Naive B cell (primary cell): ENCODE results near the gene ERFE. TPM values are rescaled to one million over a fixed set of nuclear protein-coding genes. Genes with fewer than 3 reads are reported as not detected.

Source experiments
- ATAC-seq, 2 donors: fragments of 150-1000 bp; cut with Tn5 transposase; 2 replicates each; pipeline ENCODE4 v1.10.0; 2021; ENCODE audit warnings: low read depth in 2 of 2, mild to moderate bottlenecking in 2 of 2, moderate library complexity in 2 of 2
- DNase-seq: peaks from one replicate; pipeline ENCODE4 v3.0.0; 2022
- H3K27ac Mint-ChIP-seq, 6 donors: one replicate each; pipeline ENCODE4 v1.8.0; 2020 to 2022; ENCODE audit warnings: mild to moderate bottlenecking in 6 of 6, mixed read lengths in 6 of 6, moderate library complexity in 5 of 6, inconsistent platforms in 2 of 6
- H3K27me3 Mint-ChIP-seq, 3 donors: one replicate each; pipeline ENCODE4 v1.8.0; 2021 to 2022; ENCODE audit warnings: mixed read lengths in 3 of 3, mild to moderate bottlenecking in 1 of 3
- H3K36me3 Mint-ChIP-seq, 2 donors: one replicate each; pipeline ENCODE4 v1.8.0; 2020 to 2022; ENCODE audit warnings: mixed read lengths in 2 of 2, inconsistent platforms in 1 of 2, mild to moderate bottlenecking in 1 of 2
- H3K4me1 Mint-ChIP-seq, 3 donors: one replicate each; pipeline ENCODE4 v1.8.0; 2020 to 2022; ENCODE audit warnings: mixed read lengths in 3 of 3, inconsistent platforms in 1 of 3, mild to moderate bottlenecking in 1 of 3, moderate library complexity in 1 of 3
- H3K4me3 Mint-ChIP-seq, 8 donors: one replicate each; pipeline ENCODE4 v1.8.0; 2020 to 2022; ENCODE audit warnings: mild to moderate bottlenecking in 8 of 8, mixed read lengths in 8 of 8, moderate library complexity in 8 of 8, inconsistent platforms in 2 of 8
- H3K9me3 Mint-ChIP-seq, 7 donors: one replicate each; pipeline ENCODE4 v1.8.0; 2020 to 2022; ENCODE audit warnings: mixed read lengths in 7 of 7, mild to moderate bottlenecking in 5 of 7, inconsistent platforms in 2 of 7, moderate library complexity in 1 of 7
- polyA plus RNA-seq, 6 donors: library from polyadenylated mRNA; unstranded; fragments of 300-500 nt; fragmentation: Illumina TruSeq; gene quantifications; one replicate each; pipeline ENCODE4 v1.2.3, GENCODE V29; 2021; ENCODE audit warnings: low read depth in 6 of 6

The ERFE gene
- polyA plus RNA-seq, 6 donors from 2014 or later, result not detected

DNA sequence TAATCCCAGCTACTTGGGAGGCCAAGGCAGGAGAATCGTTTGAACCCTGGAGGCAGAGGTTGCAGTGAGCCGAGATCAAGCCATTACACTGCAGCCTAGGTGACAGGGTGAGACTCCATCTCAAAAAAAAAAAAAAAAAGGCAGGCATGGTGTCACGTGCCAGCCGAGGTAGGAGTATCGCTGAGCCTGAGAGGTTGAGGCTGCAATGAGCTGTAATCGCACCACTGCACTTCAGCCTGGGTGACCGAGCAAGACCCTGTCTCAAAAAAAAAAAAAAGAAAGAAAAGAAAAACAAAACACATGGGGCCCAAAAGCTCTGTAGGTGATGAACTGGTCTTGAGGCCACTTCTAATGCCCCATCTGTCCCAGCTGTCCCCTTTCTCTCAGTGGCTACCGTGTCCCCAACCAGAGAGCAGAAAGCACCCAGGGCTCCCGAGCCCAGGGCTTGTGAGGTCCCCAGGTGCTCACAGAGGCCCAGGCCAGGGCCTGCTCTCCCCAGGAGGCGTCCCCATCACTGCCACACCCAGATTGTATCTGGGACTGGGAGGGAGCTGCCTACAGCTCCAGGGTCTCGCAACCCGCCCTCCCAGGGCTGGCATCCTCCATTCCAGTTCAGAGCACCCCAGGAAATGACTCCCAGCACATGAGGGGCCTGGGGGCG lies 11.8 kb upstream of the ERFE start:
- H3K27me3 Mint-ChIP-seq, result no peaks in the 10 kb centered on the region
- peaks cover 0 to 1% (median 0%) of the 10 kb centered on the region in 7 donors for H3K9me3 Mint-ChIP-seq
- no peak overlapping the region for H3K4me3 Mint-ChIP-seq
- H3K4me1 Mint-ChIP-seq, result peaks cover 0 to 6% (median 5%) of the 10 kb centered on the region in 3 donors
- ATAC-seq (no peak), DNase-seq (no peak)
- H3K36me3 Mint-ChIP-seq, result no peaks in the 10 kb centered on the region
- no peak overlapping the region for H3K27ac Mint-ChIP-seq

DNA sequence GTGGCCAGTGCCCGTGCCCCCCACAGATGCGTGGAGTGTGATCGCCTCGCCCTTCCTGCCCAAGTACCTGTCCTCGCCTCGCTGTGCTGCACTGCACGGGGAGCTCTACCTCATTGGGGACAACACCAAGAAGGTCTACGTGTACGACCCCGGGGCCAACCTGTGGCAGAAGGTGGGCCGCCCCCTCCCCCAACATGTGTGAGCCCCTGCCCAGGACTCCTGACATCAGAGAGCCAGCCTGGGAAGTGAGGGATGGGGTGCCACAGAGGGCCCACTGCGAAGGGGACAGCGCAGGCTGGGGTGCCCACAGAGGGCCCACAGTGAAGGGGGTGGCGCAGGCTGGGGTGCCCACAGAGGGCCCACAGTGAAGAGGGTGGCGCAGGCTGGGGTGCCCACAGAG lies 9.8 kb upstream of the ERFE start:
- Mint-ChIP-seq H3K4me1 (peaks cover 0 to 7% (median 4%) of the 10 kb centered on the region in 3 donors), H3K4me3 (no peak overlapping the region), H3K27ac (no peak overlapping the region), H3K9me3 (peaks cover 0 to 1% (median 0%) of the 10 kb centered on the region in 7 donors), H3K36me3 (no peaks in the 10 kb centered on the region), H3K27me3 (no peaks in the 10 kb centered on the region)
- no peak for ATAC-seq
- DNase-seq, result no peak

DNA sequence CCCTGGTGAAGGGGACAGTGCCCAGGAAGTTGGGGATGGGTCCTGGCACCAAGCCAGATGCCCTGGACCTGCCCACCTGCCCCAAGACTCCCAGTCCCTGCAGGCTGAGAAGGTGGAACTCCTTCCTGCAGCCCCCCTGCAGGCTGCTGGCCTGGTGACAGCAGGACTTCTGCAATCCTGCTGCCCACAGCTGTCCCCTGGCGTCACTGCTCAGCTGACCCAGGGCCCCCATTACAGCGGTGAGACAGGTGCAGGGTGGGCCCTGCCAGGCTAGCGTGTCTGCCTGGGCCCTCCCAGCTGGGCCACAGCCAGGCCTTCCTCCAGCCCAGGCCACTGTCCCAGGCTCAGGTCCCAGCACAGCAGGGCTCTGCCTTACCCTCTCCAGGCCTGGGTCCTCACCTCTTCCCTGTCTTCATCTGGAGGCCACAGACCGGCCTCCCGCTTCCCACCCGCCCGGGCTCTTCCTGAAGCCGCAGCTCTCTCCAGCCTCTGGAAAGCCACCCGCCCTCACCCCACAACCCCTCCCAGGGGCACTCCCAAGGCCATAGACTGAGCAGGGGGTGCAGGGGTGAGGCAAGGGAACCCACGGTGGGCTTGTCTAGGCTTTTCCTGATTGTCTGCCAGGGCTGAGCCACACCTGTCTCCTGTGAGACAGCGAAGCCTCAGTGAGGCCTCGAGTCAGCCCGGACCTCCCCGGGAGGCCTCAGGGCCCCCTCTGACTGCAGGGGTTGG lies 8.8 kb upstream of the ERFE start:
- H3K9me3 Mint-ChIP-seq, result peaks cover 0 to 2% (median 0%) of the 10 kb centered on the region in 7 donors
- no peaks in the 10 kb centered on the region for H3K27me3 Mint-ChIP-seq

DNA sequence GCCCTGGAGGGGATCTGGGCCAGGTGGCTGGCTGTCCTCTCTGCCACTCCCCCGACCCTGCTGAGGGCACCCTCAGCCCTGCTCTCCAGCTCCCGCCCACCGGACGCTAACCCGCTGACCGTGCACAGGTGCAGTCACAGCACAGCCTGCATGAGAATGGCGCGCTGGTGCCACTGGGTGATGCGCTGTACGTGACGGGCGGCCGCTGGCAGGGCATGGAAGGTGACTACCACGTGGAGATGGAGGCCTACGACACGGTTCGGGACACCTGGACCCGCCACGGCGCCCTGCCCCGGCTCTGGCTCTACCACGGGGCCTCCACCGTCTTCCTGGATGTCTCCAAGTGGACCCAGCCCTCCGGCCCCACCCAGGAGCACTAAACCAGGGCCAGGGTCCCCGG lies 8.1 kb upstream of the ERFE start:
- no peak for DNase-seq
- H3K36me3 Mint-ChIP-seq, result no peaks in the 10 kb centered on the region
- H3K4me1 Mint-ChIP-seq, result peaks cover 0 to 5% (median 0%) of the 10 kb centered on the region in 3 donors
- H3K4me3 Mint-ChIP-seq, result no peak overlapping the region
- no peak for ATAC-seq
- no peak overlapping the region for H3K27ac Mint-ChIP-seq
- peaks cover 0 to 2% (median 0%) of the 10 kb centered on the region in 7 donors for H3K9me3 Mint-ChIP-seq
- no peaks in the 10 kb centered on the region for H3K27me3 Mint-ChIP-seq

More for the DNA sequence above, 8.8 kb upstream of the ERFE start:
- DNase-seq, result no peak
- no peak overlapping the region for H3K27ac Mint-ChIP-seq
- H3K4me1 Mint-ChIP-seq, result peaks cover 0 to 10% (median 0%) of the 10 kb centered on the region in 3 donors
- ATAC-seq, result no peak
- H3K36me3 Mint-ChIP-seq, result no peaks in the 10 kb centered on the region
- H3K4me3 Mint-ChIP-seq, result no peak overlapping the region

DNA sequence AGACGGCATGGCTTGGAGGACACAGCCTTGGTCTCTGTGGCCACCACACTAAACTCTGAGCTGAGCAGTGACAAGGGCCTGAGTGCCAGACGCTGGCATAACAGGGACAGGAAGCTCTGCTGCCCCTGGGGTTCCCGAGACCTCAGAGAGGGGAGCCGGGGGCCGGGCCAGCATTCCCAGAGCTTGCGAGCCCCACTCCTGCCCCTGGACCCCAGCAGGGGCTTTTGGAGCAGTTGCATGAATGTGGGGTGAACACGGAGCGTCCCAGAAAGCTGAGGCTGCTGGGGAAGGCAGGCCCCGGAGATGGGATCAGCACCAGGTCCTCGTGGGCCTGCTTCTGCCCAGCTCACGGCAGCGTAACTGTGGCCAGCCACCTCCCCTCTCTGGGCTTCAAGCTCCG lies 7.6 kb upstream of the ERFE start:
- no peaks in the 10 kb centered on the region for H3K27me3 Mint-ChIP-seq
- ATAC-seq (no peak), DNase-seq (no peak)
- H3K27ac Mint-ChIP-seq, result no peak overlapping the region
- peaks cover 0 to 2% (median 0%) of the 10 kb centered on the region in 7 donors for H3K9me3 Mint-ChIP-seq
- H3K36me3 Mint-ChIP-seq, result no peaks in the 10 kb centered on the region
- H3K4me1 Mint-ChIP-seq, result peaks cover 0 to 5% (median 0%) of the 10 kb centered on the region in 3 donors
- H3K4me3 Mint-ChIP-seq, result no peak overlapping the region

DNA sequence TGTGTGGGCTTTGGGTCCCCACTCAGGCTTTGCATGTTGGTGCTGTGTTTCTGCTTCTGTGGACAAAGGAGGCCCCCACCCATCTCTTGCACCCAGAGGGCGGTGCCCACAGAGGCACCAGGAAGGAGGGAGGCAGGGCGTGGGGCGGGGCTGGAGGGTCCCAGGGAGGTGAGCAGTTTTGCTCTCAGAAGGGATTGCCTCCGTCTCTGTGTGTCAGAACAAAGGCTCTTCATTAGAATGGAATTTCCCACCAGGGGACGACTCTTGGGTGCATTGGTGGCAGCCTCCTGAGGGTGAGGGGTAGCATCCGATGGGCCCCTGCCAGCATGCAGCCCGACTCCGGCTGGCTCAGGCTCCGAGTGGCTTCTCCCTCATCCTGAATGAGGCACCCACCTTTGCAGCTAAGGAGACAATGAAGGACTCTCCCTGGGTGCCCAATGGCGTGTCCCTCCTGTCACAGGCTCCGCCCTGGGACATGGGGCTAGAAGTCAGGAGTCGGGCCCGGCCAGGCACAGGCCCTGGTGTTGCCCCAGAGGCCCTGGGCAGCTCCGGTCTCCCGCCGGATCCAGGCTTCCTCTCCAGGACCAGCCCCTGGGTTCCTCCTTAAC lies 7.0 kb upstream of the ERFE start:
- Mint-ChIP-seq H3K27me3 (no peaks in the 10 kb centered on the region), H3K9me3 (peaks cover 0 to 2% (median 0%) of the 10 kb centered on the region in 7 donors), H3K4me1 (peaks cover 0 to 5% (median 0%) of the 10 kb centered on the region in 3 donors), H3K36me3 (no peaks in the 10 kb centered on the region), H3K27ac (no peak overlapping the region), H3K4me3 (no peak overlapping the region)
- no peak for DNase-seq
- ATAC-seq, result no peak

DNA sequence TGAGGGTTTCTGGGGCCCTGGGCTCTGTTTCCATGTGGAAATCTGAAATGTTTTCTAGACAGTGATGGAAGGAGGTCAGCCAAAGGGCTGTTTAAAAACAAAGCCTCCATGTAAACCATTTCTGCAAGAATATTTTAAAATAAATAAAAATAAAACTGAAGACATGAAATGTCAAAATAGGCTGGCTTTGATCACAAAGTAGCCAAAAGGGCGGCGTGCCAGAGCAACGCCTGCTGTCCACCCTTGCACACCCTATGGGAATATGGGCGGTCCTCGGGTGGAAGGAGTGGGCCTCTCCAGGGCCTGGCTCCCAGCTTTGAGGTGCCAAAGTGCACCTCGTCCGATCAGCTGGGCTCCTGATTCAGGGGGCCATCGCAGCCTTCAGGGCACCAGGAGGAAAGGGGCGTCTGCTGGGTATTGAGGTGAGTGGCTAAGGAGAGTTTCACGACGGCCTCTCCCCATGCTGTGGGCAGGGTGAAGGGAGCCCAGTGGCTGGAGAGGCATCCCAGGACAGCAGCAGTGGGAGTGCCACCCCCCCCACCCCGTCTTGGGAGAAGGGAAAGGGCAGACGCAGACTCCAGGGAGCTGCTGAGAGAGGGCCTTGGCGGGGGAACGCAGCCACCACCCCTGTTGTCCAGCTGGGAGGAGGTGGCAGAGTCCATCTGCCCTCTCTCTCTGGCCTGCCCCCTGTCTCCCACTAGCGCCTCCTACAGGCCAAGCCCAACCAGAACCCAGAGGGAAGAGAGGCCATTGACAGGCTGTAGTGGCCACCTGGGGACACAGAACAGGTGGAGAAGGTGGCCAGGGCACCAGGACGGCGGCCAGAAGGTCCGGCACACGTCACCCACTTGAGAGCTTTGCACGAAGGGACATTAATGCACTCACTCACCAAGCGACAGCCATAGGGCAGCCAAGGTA lies 5.7 kb upstream of the ERFE start:
- H3K9me3 Mint-ChIP-seq, result peaks cover 0 to 2% (median 0%) of the 10 kb centered on the region in 7 donors
- ATAC-seq, result no peak
- no peak overlapping the region for H3K4me3 Mint-ChIP-seq
- no peak for DNase-seq
- H3K4me1 Mint-ChIP-seq, result peaks cover 0 to 5% (median 0%) of the 10 kb centered on the region in 3 donors
- peak overlapping the region in 1 of 6 donors; percentile 53 for H3K27ac Mint-ChIP-seq
- H3K36me3 Mint-ChIP-seq, result no peaks in the 10 kb centered on the region
- H3K27me3 Mint-ChIP-seq, result no peaks in the 10 kb centered on the region

DNA sequence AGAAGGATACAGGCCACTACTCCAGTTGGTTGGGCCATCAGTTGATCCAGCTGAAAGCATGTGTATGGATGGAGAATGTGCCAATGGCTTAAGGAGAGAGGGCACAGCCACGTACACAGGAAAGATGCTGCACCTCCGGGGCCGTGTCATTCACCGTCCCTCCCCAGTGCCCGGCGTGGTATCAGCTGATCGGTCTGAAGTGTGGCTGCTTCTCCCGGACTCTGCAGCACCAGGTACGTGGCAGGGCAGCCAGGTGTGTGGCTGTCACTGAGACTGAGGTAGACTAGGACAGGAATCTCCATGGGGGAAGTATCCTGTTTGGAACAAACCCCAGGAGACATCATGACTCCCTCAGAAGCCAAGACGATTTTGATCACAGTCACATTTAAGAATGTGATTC lies 4.2 kb upstream of the ERFE start:
- no peak overlapping the region for H3K27ac Mint-ChIP-seq
- ATAC-seq, result no peak
- no peak overlapping the region for H3K4me3 Mint-ChIP-seq
- H3K27me3 Mint-ChIP-seq, result peaks cover 5 to 6% (median 6%) of the 10 kb centered on the region in 3 donors
- H3K36me3 Mint-ChIP-seq, result no peaks in the 10 kb centered on the region
- H3K9me3 Mint-ChIP-seq, result peaks cover 0 to 2% (median 0%) of the 10 kb centered on the region in 7 donors
- H3K4me1 Mint-ChIP-seq, result peaks cover 4 to 11% (median 5%) of the 10 kb centered on the region in 3 donors
- no peak for DNase-seq

DNA sequence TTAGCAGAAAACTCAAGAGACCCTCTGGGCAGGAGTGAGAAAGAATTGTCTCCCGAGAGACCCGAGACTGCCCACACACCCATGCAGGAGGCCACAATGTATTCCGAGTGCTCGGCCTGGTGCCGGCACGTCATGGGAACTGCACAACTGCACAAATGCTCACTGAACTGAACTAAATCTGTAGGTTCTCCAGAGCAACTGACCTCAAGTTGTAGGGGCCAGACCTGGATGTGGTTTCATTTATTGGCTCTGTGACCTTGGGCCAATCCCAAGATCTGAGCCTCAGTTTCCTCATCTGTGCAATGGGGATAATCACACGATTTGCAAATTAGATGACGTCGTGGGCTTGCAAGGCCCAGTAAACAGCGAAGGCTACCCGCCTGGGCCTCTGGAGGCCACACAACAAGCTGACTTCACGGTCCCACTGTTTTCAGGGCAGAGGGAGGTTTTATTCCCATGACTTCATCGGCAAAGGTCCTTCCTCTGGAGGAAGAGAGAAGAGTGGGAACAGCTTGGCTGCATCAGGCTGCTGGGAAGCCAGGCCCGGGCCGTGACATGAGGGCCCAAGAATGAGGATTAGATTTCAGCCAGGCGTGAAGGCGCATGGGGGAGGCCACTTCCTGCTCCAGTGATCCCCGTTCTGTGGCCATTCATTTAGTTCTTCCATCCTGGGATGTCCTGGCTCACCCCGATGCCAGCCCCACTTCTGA lies 3.6 kb upstream of the ERFE start:
- ATAC-seq, result no peak
- Mint-ChIP-seq H3K4me3 (no peak overlapping the region), H3K27me3 (peaks cover 8 to 12% (median 12%) of the 10 kb centered on the region in 3 donors), H3K4me1 (peaks cover 10 to 17% (median 11%) of the 10 kb centered on the region in 3 donors), H3K9me3 (peaks cover 0 to 2% (median 0%) of the 10 kb centered on the region in 7 donors), H3K36me3 (no peaks in the 10 kb centered on the region), H3K27ac (no peak overlapping the region)
- no peak for DNase-seq

DNA sequence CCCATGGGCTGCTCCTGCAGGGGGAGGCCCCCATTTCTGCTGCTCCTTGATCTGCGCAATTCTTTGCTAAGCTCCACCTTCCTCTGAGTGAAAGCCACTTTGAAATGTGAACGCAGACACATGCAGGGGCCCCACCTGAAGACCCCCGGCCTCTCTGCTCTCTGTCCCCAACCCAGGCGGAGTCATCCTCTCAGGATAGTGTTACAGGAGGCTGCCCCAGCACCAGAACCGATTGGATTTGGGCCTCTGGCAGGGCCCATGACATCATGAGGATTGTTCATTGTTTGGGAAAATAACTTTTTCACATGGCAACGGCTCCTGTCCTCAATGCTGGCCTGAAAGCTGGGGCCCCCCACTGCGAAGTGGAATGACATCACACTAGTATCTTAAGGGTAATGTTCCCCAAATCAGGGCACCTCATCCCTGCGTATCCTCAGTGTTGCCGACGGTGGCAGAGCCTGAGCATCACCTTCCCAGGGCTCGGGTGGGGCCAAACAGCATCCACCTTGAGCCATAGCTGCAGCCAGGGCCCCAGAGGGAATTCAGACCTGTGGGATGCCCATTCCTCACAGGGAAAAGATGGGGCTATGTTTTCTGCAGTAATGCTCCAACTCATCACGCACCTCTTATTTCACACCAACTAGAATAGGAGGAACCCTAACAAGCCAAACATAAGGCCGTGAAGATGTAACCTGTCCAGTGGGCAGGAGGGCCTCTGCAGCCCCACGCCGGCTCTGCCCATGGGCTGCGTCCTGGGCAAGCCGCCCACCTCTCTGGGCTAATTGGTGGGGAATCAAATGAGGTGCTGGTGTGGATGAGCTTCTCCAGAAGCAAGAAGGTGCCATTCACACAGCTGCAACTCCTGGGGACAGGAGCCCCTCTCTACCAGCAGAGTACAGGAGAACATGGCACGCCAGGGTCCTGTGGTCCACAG lies 2.7 kb upstream of the ERFE start:
- Mint-ChIP-seq H3K9me3 (peaks cover 0 to 2% (median 0%) of the 10 kb centered on the region in 7 donors), H3K27me3 (peaks cover 8 to 19% (median 19%) of the 10 kb centered on the region in 3 donors), H3K36me3 (no peaks in the 10 kb centered on the region), H3K4me3 (peak overlapping the region in 2 of 8 donors; percentile 29 to 41), H3K4me1 (peaks cover 15 to 23% (median 19%) of the 10 kb centered on the region in 3 donors), H3K27ac (no peak overlapping the region)
- no peak for ATAC-seq
- DNase-seq, result no peak

DNA sequence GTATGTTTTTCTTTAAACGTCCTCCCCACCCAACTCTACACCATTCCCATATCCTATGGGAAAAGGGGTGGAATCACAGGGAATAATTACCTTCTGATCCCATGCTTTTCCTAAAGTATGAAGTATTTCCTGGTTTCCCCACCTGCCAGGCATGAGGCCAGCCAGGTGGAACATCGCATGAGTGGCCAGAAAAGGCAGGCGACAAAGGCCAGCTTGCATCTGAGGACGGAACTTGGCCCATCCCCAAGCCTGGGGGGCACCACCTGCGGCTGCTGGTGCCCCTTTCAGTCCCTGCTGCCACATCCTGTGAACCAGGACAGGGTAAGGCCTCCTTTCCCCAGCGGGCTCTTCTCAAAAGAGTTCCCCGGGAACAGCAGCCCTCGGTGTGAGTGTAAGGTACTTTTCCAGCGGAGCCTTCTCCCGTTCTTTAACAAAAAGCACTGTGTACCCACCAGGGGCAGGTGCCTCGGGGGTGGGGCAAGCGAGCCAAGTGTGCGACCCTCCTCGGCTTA lies 1.2 kb upstream of the ERFE start:
- H3K36me3 Mint-ChIP-seq, result no peaks in the 10 kb centered on the region
- peak overlapping the region in 5 of 8 donors; percentile 2 to 66 (median 24) for H3K4me3 Mint-ChIP-seq
- peak overlapping the region in 1 of 6 donors; percentile 36 for H3K27ac Mint-ChIP-seq
- peaks cover 8 to 29% (median 19%) of the 10 kb centered on the region in 3 donors for H3K27me3 Mint-ChIP-seq
- ATAC-seq, result no peak
- no peak for DNase-seq
- H3K4me1 Mint-ChIP-seq, result peaks cover 15 to 23% (median 19%) of the 10 kb centered on the region in 3 donors
- H3K9me3 Mint-ChIP-seq, result peaks cover 0 to 2% (median 0%) of the 10 kb centered on the region in 7 donors
